OCI-LY7 (cell line): Measurements from ENCODE around the gene KCNK4. TPM values are rescaled to one million over a fixed set of nuclear protein-coding genes. Genes with fewer than 3 reads are reported as not detected.
A peak's percentile ranks its signal among the peaks of the same experiment; 100 is the strongest.

ENCODE experiments used
- BruUV-seq: library from RNA; stranded (reverse); fragments of 400-500 nt; replicated peaks from 2 replicates; lab custom pipeline; 2021; lab: Mats Ljungman, UMichigan
- CTCF ChIA-PET: fragments of 300-600 bp; sonication (Branson Sonifier 250); formaldehyde crosslinking; loops from one replicate; lab custom pipeline; 2022; ENCODE audit warnings: antibody characterized with exemption; ENCODE audit not compliant: unreplicated experiment; lab: Charles Lee
- POLR2A ChIA-PET: fragments of 300-600 bp; sonication (Branson Sonifier 250); formaldehyde crosslinking; loops from one replicate; lab custom pipeline; 2022; ENCODE audit warnings: antibody characterized with exemption; lab: Charles Lee
- DNase-seq: peaks from one replicate; pipeline ENCODE4 v3.0.0-alpha.2; 2015; ENCODE audit warnings: low spot score
- H2AFZ ChIP-seq: fragments of 200-600 bp; sonication (generic), shearing (Covaris generic); 2 replicates; pipeline ENCODE4 v1.6.1; 2014; ENCODE audit warnings: mild to moderate bottlenecking, antibody characterized with exemption, low read length, moderate library complexity
- H3K27ac ChIP-seq: fragments of 200-600 bp; sonication (generic); 2 replicates; pipeline ENCODE4 v1.5.1; 2014; ENCODE audit warnings: mixed run types, low read depth, mild to moderate bottlenecking, moderate library complexity, low read length, inconsistent platforms; ENCODE audit not compliant: poor library complexity, severe bottlenecking
- H3K36me3 ChIP-seq: fragments of 200-600 bp; sonication (generic); 2 replicates; pipeline ENCODE4 v1.6.1; 2014; ENCODE audit warnings: mild to moderate bottlenecking, antibody characterized with exemption, low read length, moderate library complexity, mixed read lengths; ENCODE audit not compliant: insufficient read depth
- H3K4me1 ChIP-seq: fragments of 200-600 bp; sonication (generic); 2 replicates; pipeline ENCODE4 v1.5.1; 2014; ENCODE audit warnings: mild to moderate bottlenecking, low read length; ENCODE audit not compliant: insufficient read depth, poor library complexity, severe bottlenecking
- H3K4me2 ChIP-seq: fragments of 200-600 bp; sonication (generic); 2 replicates; pipeline ENCODE4 v1.6.1; 2014; ENCODE audit warnings: mild to moderate bottlenecking, low read length
- H3K4me3 ChIP-seq: fragments of 200-600 bp; sonication (generic); 2 replicates; pipeline ENCODE4 v1.5.1; 2014; ENCODE audit warnings: mild to moderate bottlenecking, low read depth, low read length; ENCODE audit not compliant: poor library complexity, severe bottlenecking
- H3K79me2 ChIP-seq: fragments of 200-600 bp; sonication (generic); 2 replicates; pipeline ENCODE4 v1.6.1; 2016; ENCODE audit warnings: low read depth, mild to moderate bottlenecking, low read length, moderate library complexity, mixed read lengths; ENCODE audit not compliant: insufficient read depth
- H3K9me2 ChIP-seq: fragments of 200-600 bp; sonication (generic); 2 replicates; pipeline ENCODE4 v1.6.1; 2016; ENCODE audit warnings: mild to moderate bottlenecking, low read length, mixed read lengths; ENCODE audit not compliant: insufficient read depth
- H3K9me3 ChIP-seq: fragments of 200-600 bp; sonication (generic); 2 replicates; pipeline ENCODE4 v1.6.1; 2014; ENCODE audit warnings: mild to moderate bottlenecking, mixed run types, low read length, mixed read lengths
- H4K20me1 ChIP-seq: fragments of 200-600 bp; sonication (generic); 2 replicates; pipeline ENCODE4 v1.6.1; 2014; ENCODE audit warnings: mild to moderate bottlenecking, antibody characterized with exemption, low read length, moderate library complexity, mixed read lengths; ENCODE audit not compliant: insufficient read depth
- EZH2phosphoT487 ChIP-seq: fragments of 200-600 bp; sonication (generic); IDR thresholded peaks from 2 replicates; pipeline ENCODE4 v1.6.1; 2018; ENCODE audit warnings: low read depth, borderline replicate concordance, mild to moderate bottlenecking, mixed run types, antibody characterized with exemption, low read length, moderate library complexity, mixed read lengths
- intact Hi-C: fragments of 100-400 bp; cut with micrococcal nuclease; formaldehyde crosslinking; loops from one replicate; pipeline ENCODE4 v1.10.0; 2022; ENCODE audit not compliant: unreplicated experiment
- total RNA-seq, 2 experiments: library from RNA; depleted of rRNA in 1 of 2; stranded (reverse); fragments of >200 nt in 1 of 2; shearing (Covaris generic) in 1 of 2; gene quantifications; 2 replicates each; pipeline ENCODE4 v1.2.3, GENCODE V29; 2014 to 2022
- TF ChIP-seq, protein P1 (sequence below): fragments of 200-600 bp; sonication (generic); conservative IDR thresholded peaks from 2 replicates; pipeline ENCODE4 v1.5.1; 2014; ENCODE audit warnings: mild to moderate bottlenecking, antibody characterized with exemption, low read length, moderate library complexity, mixed read lengths

KCNK4 gene
- total RNA-seq, 2 experiments from 2014 or later, result 0.80 to 0.95 TPM

DNA sequence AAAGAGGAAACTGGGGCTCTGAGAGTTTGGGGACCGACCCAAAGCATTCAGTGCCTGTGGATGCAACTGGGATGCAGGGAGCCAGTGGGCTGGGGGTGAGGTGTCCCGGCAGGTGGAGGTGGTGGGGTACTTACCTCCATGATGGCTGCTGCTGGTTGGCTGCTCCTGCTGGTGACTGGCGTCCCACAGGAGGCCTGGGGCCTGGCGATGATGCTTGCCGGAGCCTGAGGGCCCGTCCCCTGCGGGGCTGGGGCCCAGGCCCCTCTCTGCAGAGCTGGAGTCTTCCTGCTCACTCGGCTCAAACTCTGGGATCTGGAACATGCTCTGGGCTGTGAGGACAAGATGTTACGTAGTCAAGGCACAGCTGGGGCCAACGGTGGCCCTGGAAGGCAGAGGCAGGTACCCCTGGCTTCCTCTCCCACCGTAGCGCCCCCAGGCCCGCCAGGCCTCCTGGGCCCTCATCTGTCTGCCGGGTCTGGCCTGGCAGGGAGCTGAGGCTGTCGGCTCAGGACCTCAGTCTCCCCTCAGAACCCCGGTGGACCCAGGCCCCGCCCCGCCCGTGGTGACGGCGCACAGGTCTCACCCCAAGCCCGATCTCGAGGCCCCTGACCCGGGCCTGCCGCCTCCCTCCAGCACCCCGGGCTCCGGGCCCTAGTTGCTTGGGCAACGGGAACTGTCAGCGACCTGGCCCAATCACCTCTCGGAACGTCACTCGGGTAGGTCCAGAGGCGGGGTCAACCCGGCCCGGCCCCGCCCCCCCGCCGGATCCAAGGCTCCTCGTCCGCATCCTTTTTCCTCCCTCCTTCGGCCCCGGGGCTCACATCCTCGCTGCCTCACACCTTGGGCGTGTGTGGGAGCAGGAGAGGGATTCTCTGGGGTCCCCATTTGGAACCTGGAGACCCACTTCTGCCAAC, 6.8 kb upstream of the KCNK4 start, which contains the start of gene BAD:
Gene BAD, minus strand, starts transcription at position 618 of the 914 bp plus-strand sequence. Its CDS starts 297 bp downstream, at position 321.
- CTCF ChIA-PET, result interaction anchor here (0.5 to 0.6 kb wide), 2 partner anchors 17 to 166 kb away, joined by 3 read pairs; no protein-coding TSS in a partner anchor
- peak within 1 kb of the TSS; percentile 97 for H3K4me2 ChIP-seq

DNA sequence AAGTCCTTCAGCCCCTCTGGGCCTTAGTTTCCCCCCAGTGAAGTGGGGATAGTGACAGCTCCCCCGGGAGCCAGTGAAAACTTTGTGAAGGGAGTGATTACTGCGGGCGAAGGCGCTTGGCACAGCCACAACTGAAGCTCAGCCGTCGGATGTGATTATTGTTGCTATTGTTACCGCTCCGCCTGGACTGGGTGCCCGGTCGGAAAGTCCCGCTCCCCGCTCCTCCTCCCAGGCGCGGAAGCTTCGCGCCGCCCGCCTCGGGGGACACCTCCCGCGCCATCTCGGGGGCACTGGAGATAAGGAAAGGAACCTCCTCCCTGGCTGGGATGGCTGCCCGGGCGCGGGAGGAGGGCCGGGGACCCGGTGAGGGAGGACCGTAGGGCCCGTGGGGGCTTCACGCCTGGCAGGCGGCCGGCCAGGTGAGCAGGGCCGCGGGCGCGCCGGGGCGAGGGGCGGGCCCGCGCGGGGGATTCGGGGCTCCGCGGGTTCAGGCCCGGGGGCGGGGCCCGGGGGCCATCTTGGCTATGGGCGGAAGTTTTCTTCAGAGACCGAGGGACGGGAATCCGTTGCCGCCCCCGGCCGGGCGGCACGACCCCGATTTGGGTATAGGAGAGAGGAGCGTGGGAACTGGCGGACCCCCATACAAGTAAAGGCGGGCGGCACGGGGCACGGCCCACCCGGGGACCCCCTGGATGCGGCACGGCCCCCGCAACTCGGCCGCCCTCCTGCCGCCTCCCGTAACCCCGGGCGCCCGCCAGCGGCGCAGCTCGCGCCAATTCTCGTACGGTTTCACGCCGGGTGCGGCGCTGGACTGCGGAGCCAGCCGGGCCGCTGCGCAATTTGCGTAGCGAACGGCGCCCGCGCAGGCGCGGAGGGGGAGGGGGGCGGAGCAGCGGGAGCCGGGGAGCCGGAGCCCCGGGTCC, 5.9 kb upstream of the KCNK4 start, which contains the start of gene GPR137:
Gene GPR137, plus strand, starts transcription at position 887 of the 923 bp plus-strand sequence. CDS start 677 bp downstream, outside the sequence.
- Histone ChIP-seq H4K20me1 (no peaks in the 10 kb centered on the region), H3K27ac (peak within 1 kb of the TSS; percentile 80), H3K4me2 (peak within 1 kb of the TSS; percentile 97), H2AFZ (peak within 1 kb of the TSS; percentile 65), H3K9me3 (no peaks in the 10 kb centered on the region), H3K4me3 (peak within 1 kb of the TSS; percentile 73), H3K4me1 (peaks cover 14% of the 10 kb centered on the region), H3K9me2 (no peaks in the 10 kb centered on the region), H3K79me2 (no peaks in the 10 kb centered on the region), H3K36me3 (peaks cover 5% of the 10 kb centered on the region; the same call in 1 of the 2 replicates)
- BruUV-seq, result TSS peak; percentile 67
- CTCF ChIA-PET, result interaction anchor here (0.5 to 0.6 kb wide), 3 partner anchors 16 to 165 kb away, joined by 3 to 4 read pairs (median 3); no protein-coding TSS in a partner anchor
- intact Hi-C loops, result loop anchor here (1.0 to 5.0 kb wide), 2 partner anchors 19 to 83 kb away; no protein-coding TSS in a partner anchor
- POLR2A ChIA-PET, result interaction anchor here (0.9 to 2.6 kb wide), 2 partner anchors 78 to 575 kb away, joined by 3 to 8 read pairs; partner anchors contain the start of gene FERMT3
- peak; percentile 93 for DNase-seq
- TF ChIP-seq, protein P1, sequence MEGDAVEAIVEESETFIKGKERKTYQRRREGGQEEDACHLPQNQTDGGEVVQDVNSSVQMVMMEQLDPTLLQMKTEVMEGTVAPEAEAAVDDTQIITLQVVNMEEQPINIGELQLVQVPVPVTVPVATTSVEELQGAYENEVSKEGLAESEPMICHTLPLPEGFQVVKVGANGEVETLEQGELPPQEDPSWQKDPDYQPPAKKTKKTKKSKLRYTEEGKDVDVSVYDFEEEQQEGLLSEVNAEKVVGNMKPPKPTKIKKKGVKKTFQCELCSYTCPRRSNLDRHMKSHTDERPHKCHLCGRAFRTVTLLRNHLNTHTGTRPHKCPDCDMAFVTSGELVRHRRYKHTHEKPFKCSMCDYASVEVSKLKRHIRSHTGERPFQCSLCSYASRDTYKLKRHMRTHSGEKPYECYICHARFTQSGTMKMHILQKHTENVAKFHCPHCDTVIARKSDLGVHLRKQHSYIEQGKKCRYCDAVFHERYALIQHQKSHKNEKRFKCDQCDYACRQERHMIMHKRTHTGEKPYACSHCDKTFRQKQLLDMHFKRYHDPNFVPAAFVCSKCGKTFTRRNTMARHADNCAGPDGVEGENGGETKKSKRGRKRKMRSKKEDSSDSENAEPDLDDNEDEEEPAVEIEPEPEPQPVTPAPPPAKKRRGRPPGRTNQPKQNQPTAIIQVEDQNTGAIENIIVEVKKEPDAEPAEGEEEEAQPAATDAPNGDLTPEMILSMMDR, result no peak
- no peak for TF ChIP-seq EZH2phosphoT487

More for the DNA sequence above, 6.8 kb upstream of the KCNK4 start, which contains the start of gene BAD:
- intact Hi-C loops, result no loop called here
- peak within 1 kb of the TSS; percentile 65 for H2AFZ ChIP-seq
- no peaks in the 10 kb centered on the region for H3K9me2 ChIP-seq
- peak within 1 kb of the TSS; percentile 73 for H3K4me3 ChIP-seq
- H3K36me3 ChIP-seq, result peaks cover 5% of the 10 kb centered on the region; the same call in 1 of the 2 replicates
- H3K4me1 ChIP-seq, result peaks cover 14% of the 10 kb centered on the region
- BruUV-seq, result no TSS peak
- no peaks in the 10 kb centered on the region for H3K9me3 ChIP-seq
- peak; percentile 94 for DNase-seq
- POLR2A ChIA-PET, result interaction anchor here (0.7 to 2.6 kb wide), 6 partner anchors 14 to 576 kb away, joined by 3 to 8 read pairs (median 3); partner anchors contain the start of genes FERMT3, PRDX5, STIP1 and TRMT112
- H4K20me1 ChIP-seq, result no peaks in the 10 kb centered on the region
- no peaks in the 10 kb centered on the region for H3K79me2 ChIP-seq
- no peak for TF ChIP-seq EZH2phosphoT487
- TF ChIP-seq, protein P1, result 0 out of 2 replicates have a peak, but pooled peaks have one; percentile 14
- H3K27ac ChIP-seq, result peak within 1 kb of the TSS; percentile 80
